DOHH2 (cell line): ENCODE data around the gene MTMR11.
A peak's percentile ranks its signal among the peaks of the same experiment; 100 is the strongest.

Source experiments
- H3F3A ChIP-seq: fragments of 200-600 bp; sonication (generic), shearing (Covaris generic); 2 replicates; pipeline ENCODE4 v1.6.0; 2016; ENCODE audit warnings: antibody characterized with exemption, mild to moderate bottlenecking; ENCODE audit not compliant: control insufficient read depth, insufficient read depth
- H3K27ac ChIP-seq: fragments of 200-600 bp; sonication (generic); 2 replicates; pipeline ENCODE4 v1.5.1; 2014; ENCODE audit warnings: low read depth, mild to moderate bottlenecking, low read length, moderate library complexity
- H3K27me3 ChIP-seq: fragments of 200-600 bp; sonication (generic); 2 replicates; pipeline ENCODE4 v1.6.1; 2014; ENCODE audit warnings: mild to moderate bottlenecking, low read length, mixed read lengths; ENCODE audit not compliant: control insufficient read depth
- H3K36me3 ChIP-seq: fragments of 200-600 bp; sonication (generic); 2 replicates; pipeline ENCODE4 v1.6.1; 2014; ENCODE audit warnings: mild to moderate bottlenecking, low read length, moderate library complexity, mixed read lengths; ENCODE audit not compliant: control insufficient read depth
- H3K4me1 ChIP-seq: fragments of 200-600 bp; sonication (generic); 2 replicates; pipeline ENCODE4 v1.6.1; 2014; ENCODE audit warnings: mild to moderate bottlenecking, low read length, mixed read lengths; ENCODE audit not compliant: control insufficient read depth
- H3K4me2 ChIP-seq: fragments of 200-600 bp; sonication (generic); 2 replicates; pipeline ENCODE4 v1.6.0; 2014; ENCODE audit warnings: mild to moderate bottlenecking, low read length, moderate library complexity
- H3K4me3 ChIP-seq: fragments of 200-600 bp; sonication (generic); 2 replicates; pipeline ENCODE4 v1.5.1; 2014; ENCODE audit warnings: mild to moderate bottlenecking, low read length, mixed read lengths
- H3K79me2 ChIP-seq: fragments of 200-600 bp; sonication (generic); 2 replicates; pipeline ENCODE4 v1.6.1; 2014; ENCODE audit warnings: mild to moderate bottlenecking, low read length, mixed read lengths; ENCODE audit not compliant: control insufficient read depth
- H3K9me2 ChIP-seq: fragments of 200-600 bp; sonication (generic); replicated peaks from 2 replicates; pipeline ENCODE4 v1.6.1; 2014; ENCODE audit warnings: mild to moderate bottlenecking, low read length, mixed read lengths; ENCODE audit not compliant: control insufficient read depth
- H3K9me3 ChIP-seq: fragments of 200-600 bp; sonication (generic); 2 replicates; pipeline ENCODE4 v1.6.1; 2014; ENCODE audit warnings: antibody characterized with exemption, low read length, mixed read lengths; ENCODE audit not compliant: control insufficient read depth, insufficient read depth
- H4K20me1 ChIP-seq: fragments of 200-600 bp; sonication (generic); 2 replicates; pipeline ENCODE4 v1.6.0; 2014; ENCODE audit warnings: low read depth, mild to moderate bottlenecking, antibody characterized with exemption, low read length, moderate library complexity; ENCODE audit not compliant: control insufficient read depth, insufficient read depth
- CTCF ChIP-seq: fragments of 200-600 bp; sonication (generic); IDR thresholded peaks from one replicate; pipeline ENCODE4 v1.5.1; 2014; ENCODE audit warnings: antibody characterized with exemption, mild to moderate bottlenecking, low read depth, low read length; ENCODE audit not compliant: poor library complexity, severe bottlenecking
- EZH2phosphoT487 ChIP-seq: fragments of 200-600 bp; sonication (generic); IDR thresholded peaks from 2 replicates; pipeline ENCODE4 v1.6.1; 2017; ENCODE audit warnings: borderline replicate concordance, mild to moderate bottlenecking, antibody characterized with exemption, low read length, moderate library complexity, mixed read lengths

The MTMR11 gene

GRCh38 chr1:149885339-149886120 is 51.1 kb downstream of the MTMR11 start:
- no peaks in the 10 kb centered on the region for H3K27me3 ChIP-seq
- H3K4me3 ChIP-seq, result peak overlapping the region; percentile 84
- H3K4me1 ChIP-seq, result peaks cover 51% of the 10 kb centered on the region
- H3K79me2 ChIP-seq, result no peaks in the 10 kb centered on the region
- H3K4me2 ChIP-seq, result peak overlapping the region; percentile 92
- H3K27ac ChIP-seq, result peak overlapping the region; percentile 98
- H3F3A ChIP-seq, result peaks cover 42% of the 10 kb centered on the region
- H3K36me3 ChIP-seq, result peaks cover 4% of the 10 kb centered on the region
- TF ChIP-seq EZH2phosphoT487, result no peak
- TF ChIP-seq CTCF, result no peak
- H3K9me3 ChIP-seq, result no peaks in the 10 kb centered on the region
- no peaks in the 10 kb centered on the region for H3K9me2 ChIP-seq
- H4K20me1 ChIP-seq, result no peaks in the 10 kb centered on the region

GRCh38 chr1:149884433-149885338 is 52.0 kb downstream of the MTMR11 start:
- Histone ChIP-seq H3K36me3 (peaks cover 4% of the 10 kb centered on the region), H3K4me2 (peak overlapping the region; percentile 92), H3K9me3 (no peaks in the 10 kb centered on the region), H3K27me3 (no peaks in the 10 kb centered on the region), H3K4me1 (peaks cover 43% of the 10 kb centered on the region), H3F3A (peaks cover 41% of the 10 kb centered on the region), H3K27ac (peak overlapping the region; percentile 98), H3K4me3 (peak overlapping the region; percentile 84), H3K79me2 (no peaks in the 10 kb centered on the region), H4K20me1 (no peaks in the 10 kb centered on the region), H3K9me2 (no peaks in the 10 kb centered on the region)
- TF ChIP-seq EZH2phosphoT487, result no peak
- no peak for TF ChIP-seq CTCF

- Histone ChIP-seq H3K9me2 (no peaks in the 10 kb centered on the region), H3F3A (peaks cover 35% of the 10 kb centered on the region), H3K4me1 (peaks cover 33% of the 10 kb centered on the region), H3K4me3 (peak overlapping the region; percentile 84), H3K4me2 (peak overlapping the region; percentile 92), H3K27ac (peak overlapping the region; percentile 98), H3K27me3 (no peaks in the 10 kb centered on the region), H4K20me1 (no peaks in the 10 kb centered on the region), H3K79me2 (no peaks in the 10 kb centered on the region), H3K9me3 (no peaks in the 10 kb centered on the region), H3K36me3 (peaks cover 4% of the 10 kb centered on the region)
- no peak for TF ChIP-seq CTCF
- TF ChIP-seq EZH2phosphoT487, result no peak
Measured at GRCh38 chr1:149883598-149884247, 53.0 kb downstream of the MTMR11 start.
